ENCODE results near the gene SLC25A21.

SLC25A21 gene

GRCh38 chr14:36659010-36659821, 513.2 kb downstream of the SLC25A21 start:
- Histone ChIP-seq H3K36me3 (ENCODE audit: control insufficient read depth, insufficient read depth, low read length) (no peaks in the 10 kb centered on the region), H3K27me3 (replicated peaks; ENCODE audit: control insufficient read depth, insufficient read depth, low read length) (no peaks in the 10 kb centered on the region), H3K4me3 (replicated peaks; ENCODE audit: low read depth, low read length) (no peak overlapping the region)
- no peak for DNase-seq (ENCODE audit: extremely low read depth, insufficient read length)
- TF ChIP-seq CTCF (IDR thresholded peaks at IDR 0.05; ENCODE audit: insufficient read depth, low read length, poor library complexity, severe bottlenecking): no peak

- Histone ChIP-seq H3K27me3 (replicated peaks; ENCODE audit: control insufficient read depth, insufficient read depth, low read length) (no peaks in the 10 kb centered on the region), H3K4me3 (replicated peaks; ENCODE audit: low read depth, low read length) (no peak overlapping the region), H3K36me3 (ENCODE audit: control insufficient read depth, insufficient read depth, low read length) (no peaks in the 10 kb centered on the region)
- no peak for TF ChIP-seq CTCF (IDR thresholded peaks at IDR 0.05; ENCODE audit: insufficient read depth, low read length, poor library complexity, severe bottlenecking)
- no peak for DNase-seq (ENCODE audit: extremely low read depth, insufficient read length)
Measured at GRCh38 chr14:36658123-36659009, 514.0 kb downstream of the SLC25A21 start.

- peaks cover 1% of the 10 kb centered on the region for H3K27me3 ChIP-seq (replicated peaks; ENCODE audit: control insufficient read depth, insufficient read depth, low read length)
Measured at GRCh38 chr14:36657399-36658122, 514.8 kb downstream of the SLC25A21 start.

GRCh38 chr14:36656687-36657398, 515.6 kb downstream of the SLC25A21 start:
- Histone ChIP-seq H3K4me3 (replicated peaks; ENCODE audit: low read depth, low read length) (no peak overlapping the region), H3K27me3 (replicated peaks; ENCODE audit: control insufficient read depth, insufficient read depth, low read length) (peaks cover 1% of the 10 kb centered on the region), H3K36me3 (ENCODE audit: control insufficient read depth, insufficient read depth, low read length) (no peaks in the 10 kb centered on the region)
- no peak for TF ChIP-seq CTCF (IDR thresholded peaks at IDR 0.05; ENCODE audit: insufficient read depth, low read length, poor library complexity, severe bottlenecking)
- DNase-seq (ENCODE audit: extremely low read depth, insufficient read length): no peak

More at GRCh38 chr14:36657399-36658122, 514.8 kb downstream of the SLC25A21 start:
- no peaks in the 10 kb centered on the region for H3K36me3 ChIP-seq (ENCODE audit: control insufficient read depth, insufficient read depth, low read length)
- TF ChIP-seq CTCF (IDR thresholded peaks at IDR 0.05; ENCODE audit: insufficient read depth, low read length, poor library complexity, severe bottlenecking): no peak
- no peak overlapping the region for H3K4me3 ChIP-seq (replicated peaks; ENCODE audit: low read depth, low read length)
- DNase-seq (ENCODE audit: extremely low read depth, insufficient read length): no peak
